Vagina (tissue), 2 donors: ENCODE data around the gene GIPC2.

Source experiments
- POLR2A ChIP-seq, 2 donors: fragments of 450-650 bp; IDR thresholded peaks; one replicate each; pipeline ENCODE4 v1.6.1; 2017; ENCODE audit warnings: antibody characterized with exemption in 2 of 2, mild to moderate bottlenecking in 2 of 2, moderate library complexity in 2 of 2
- POLR2AphosphoS5 ChIP-seq, 2 donors: sonication (generic); formaldehyde crosslinking; IDR thresholded peaks; one replicate each; pipeline ENCODE4 v1.9.0; 2017; ENCODE audit warnings: antibody characterized with exemption in 2 of 2, mild to moderate bottlenecking in 2 of 2, low read depth in 1 of 2; ENCODE audit not compliant: insufficient read depth in 1 of 2
- TF ChIP-seq, protein P1 (sequence below), 3 experiments: fragments of 450-650 bp in 2 of 3; fragments of 200-600 bp in 1 of 3; sonication (generic) in 1 of 3; IDR thresholded peaks; one replicate each; pipeline ENCODE4 v1.5.1; 2017 to 2019; ENCODE audit warnings: antibody characterized with exemption in 3 of 3, mild to moderate bottlenecking in 2 of 3, moderate library complexity in 2 of 3

DNA sequence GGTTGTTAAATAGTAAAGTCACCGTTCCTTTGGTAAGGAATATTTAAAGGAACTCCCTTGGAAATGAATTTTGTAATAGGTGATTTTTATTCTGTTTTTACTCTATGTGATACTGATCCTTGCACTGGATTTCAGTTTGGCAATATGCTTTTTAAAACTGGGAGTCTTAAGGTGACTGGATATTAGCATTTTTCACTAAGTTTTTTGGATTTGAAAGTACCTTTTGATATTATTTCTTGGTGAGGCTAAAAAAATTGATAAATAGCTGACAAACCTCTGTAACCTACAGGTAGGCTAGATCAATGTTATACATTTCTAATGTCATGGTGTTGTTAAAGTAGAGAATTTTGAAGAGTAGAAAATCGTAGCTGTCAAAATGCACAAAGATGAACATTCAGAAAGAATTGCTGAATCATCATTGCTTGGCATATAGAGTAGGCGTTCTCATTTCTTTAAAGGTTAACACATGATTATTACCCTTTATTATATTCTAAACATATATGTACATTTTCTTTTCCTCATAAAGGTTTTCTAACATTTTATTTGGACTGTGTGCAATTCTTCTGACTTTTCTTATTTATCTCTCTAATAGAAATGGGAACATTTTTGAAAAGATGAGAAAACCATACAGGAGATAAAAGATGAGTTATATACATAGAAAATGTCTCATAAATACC lies 42.6 kb upstream of the GIPC2 start:
- TF ChIP-seq, protein P1, sequence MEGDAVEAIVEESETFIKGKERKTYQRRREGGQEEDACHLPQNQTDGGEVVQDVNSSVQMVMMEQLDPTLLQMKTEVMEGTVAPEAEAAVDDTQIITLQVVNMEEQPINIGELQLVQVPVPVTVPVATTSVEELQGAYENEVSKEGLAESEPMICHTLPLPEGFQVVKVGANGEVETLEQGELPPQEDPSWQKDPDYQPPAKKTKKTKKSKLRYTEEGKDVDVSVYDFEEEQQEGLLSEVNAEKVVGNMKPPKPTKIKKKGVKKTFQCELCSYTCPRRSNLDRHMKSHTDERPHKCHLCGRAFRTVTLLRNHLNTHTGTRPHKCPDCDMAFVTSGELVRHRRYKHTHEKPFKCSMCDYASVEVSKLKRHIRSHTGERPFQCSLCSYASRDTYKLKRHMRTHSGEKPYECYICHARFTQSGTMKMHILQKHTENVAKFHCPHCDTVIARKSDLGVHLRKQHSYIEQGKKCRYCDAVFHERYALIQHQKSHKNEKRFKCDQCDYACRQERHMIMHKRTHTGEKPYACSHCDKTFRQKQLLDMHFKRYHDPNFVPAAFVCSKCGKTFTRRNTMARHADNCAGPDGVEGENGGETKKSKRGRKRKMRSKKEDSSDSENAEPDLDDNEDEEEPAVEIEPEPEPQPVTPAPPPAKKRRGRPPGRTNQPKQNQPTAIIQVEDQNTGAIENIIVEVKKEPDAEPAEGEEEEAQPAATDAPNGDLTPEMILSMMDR (IDR thresholded peaks at IDR 0.05): no peak
- TF ChIP-seq POLR2AphosphoS5 (IDR thresholded peaks at IDR 0.05; ENCODE audit: insufficient read depth in 1 of 2, low read depth in 1 of 2) (no peak), POLR2A (IDR thresholded peaks at IDR 0.05) (no peak)
